Liver (tissue), 9 donors: ENCODE results near the gene PLXNA3. TPM values are rescaled to one million over a fixed set of nuclear protein-coding genes. Genes with fewer than 3 reads are reported as not detected.

ENCODE experiments used
- DNase-seq: peaks from one replicate; pipeline ENCODE4 v3.0.0-alpha.2; 2017; ENCODE audit warnings: low spot score
- H3K27ac ChIP-seq, 2 donors: one replicate each; pipeline ENCODE4 v1.7.0; 2013; ENCODE audit warnings: inconsistent platforms in 2 of 2, low read length in 2 of 2, control low read depth in 1 of 2, low read depth in 1 of 2, mild to moderate bottlenecking in 1 of 2
- H3K27me3 ChIP-seq, 4 donors: one replicate each; pipeline versions ENCODE4 v1.6.1 to v1.7.0; 2013; ENCODE audit warnings: low read length in 3 of 4, inconsistent platforms in 1 of 4, mild to moderate bottlenecking in 1 of 4, moderate library complexity in 1 of 4; ENCODE audit not compliant: control insufficient read depth in 4 of 4, insufficient read depth in 4 of 4
- H3K36me3 ChIP-seq, 4 donors: one replicate each; pipeline versions ENCODE4 v1.6.1 to v1.7.0; 2013; ENCODE audit warnings: low read length in 3 of 4, mild to moderate bottlenecking in 3 of 4, low read depth in 1 of 4, moderate library complexity in 1 of 4; ENCODE audit not compliant: control insufficient read depth in 4 of 4, insufficient read depth in 3 of 4
- H3K4me1 ChIP-seq, 4 donors: one replicate each; pipeline versions ENCODE4 v1.6.1 to v1.7.0; 2013; ENCODE audit warnings: low read length in 3 of 4, mild to moderate bottlenecking in 3 of 4, moderate library complexity in 1 of 4; ENCODE audit not compliant: control insufficient read depth in 4 of 4, insufficient read depth in 4 of 4
- H3K4me3 ChIP-seq, 3 donors: one replicate each; pipeline versions ENCODE4 v1.6.1 to v1.7.0; 2013; ENCODE audit warnings: low read length in 3 of 3, control low read depth in 1 of 3, low read depth in 1 of 3, mild to moderate bottlenecking in 1 of 3
- H3K9ac ChIP-seq, 2 donors: one replicate each; pipeline ENCODE4 v1.7.0; 2013; ENCODE audit warnings: low read length in 2 of 2, mild to moderate bottlenecking in 2 of 2, moderate library complexity in 2 of 2, control low read depth in 1 of 2, low read depth in 1 of 2
- H3K9me3 ChIP-seq, 4 donors: one replicate each; pipeline versions ENCODE4 v1.6.1 to v1.7.0; 2013; ENCODE audit warnings: low read length in 3 of 4; ENCODE audit not compliant: control insufficient read depth in 4 of 4
- ATF3 ChIP-seq: IDR thresholded peaks from 2 replicates; pipeline ENCODE4 v1.6.1; 2016; ENCODE audit warnings: antibody characterized with exemption
- CTCF ChIP-seq: fragments of 150-350 bp; IDR thresholded peaks from 2 replicates; pipeline ENCODE4 v1.5.1; 2017; ENCODE audit warnings: improper control_type of control experiment, low read depth, low read length; ENCODE audit not compliant: missing input control
- FOXA1 ChIP-seq: IDR thresholded peaks from 2 replicates; pipeline ENCODE4 v1.6.1; 2016; ENCODE audit warnings: antibody characterized with exemption
- FOXA2 ChIP-seq: IDR thresholded peaks from 2 replicates; pipeline ENCODE4 v1.6.1; 2016; ENCODE audit warnings: antibody characterized with exemption
- GABPA ChIP-seq, 2 donors: IDR thresholded peaks in 1 of 2; conservative IDR thresholded peaks in 1 of 2; 2 replicates each; pipeline ENCODE4 v1.6.1; 2016; ENCODE audit warnings: antibody characterized with exemption in 2 of 2, mild to moderate bottlenecking in 1 of 2, moderate library complexity in 1 of 2
- HNF4A ChIP-seq, 2 donors: conservative IDR thresholded peaks; 2 replicates each; pipeline ENCODE4 v1.6.1; 2016; ENCODE audit warnings: antibody characterized with exemption in 2 of 2, mild to moderate bottlenecking in 2 of 2
- HNF4G ChIP-seq: IDR thresholded peaks from 2 replicates; pipeline ENCODE4 v1.6.1; 2016; ENCODE audit warnings: antibody characterized with exemption
- JUND ChIP-seq, 2 donors: IDR thresholded peaks; 2 replicates each; pipeline ENCODE4 v1.6.1; 2016; ENCODE audit warnings: antibody characterized with exemption in 2 of 2
- MAX ChIP-seq: IDR thresholded peaks from 2 replicates; pipeline ENCODE4 v1.6.1; 2016; ENCODE audit warnings: antibody characterized with exemption
- NR2F2 ChIP-seq: IDR thresholded peaks from 2 replicates; pipeline ENCODE4 v1.6.1; 2016; ENCODE audit warnings: antibody characterized with exemption
- RAD21 ChIP-seq, 2 donors: IDR thresholded peaks; 2 replicates each; pipeline ENCODE4 v1.6.1; 2016; ENCODE audit warnings: antibody characterized with exemption in 2 of 2, mild to moderate bottlenecking in 2 of 2
- REST ChIP-seq: IDR thresholded peaks from 2 replicates; pipeline ENCODE4 v1.6.1; 2016; ENCODE audit warnings: antibody characterized with exemption, mild to moderate bottlenecking
- SP1 ChIP-seq: IDR thresholded peaks from 2 replicates; pipeline ENCODE4 v1.6.1; 2018; ENCODE audit warnings: antibody characterized with exemption, mild to moderate bottlenecking
- TAF1 ChIP-seq: conservative IDR thresholded peaks from 2 replicates; pipeline ENCODE4 v1.6.1; 2016; ENCODE audit warnings: antibody characterized with exemption, mild to moderate bottlenecking
- YY1 ChIP-seq: IDR thresholded peaks from 2 replicates; pipeline ENCODE4 v1.6.1; 2016; ENCODE audit warnings: antibody characterized with exemption, mild to moderate bottlenecking
- ZBTB33 ChIP-seq: IDR thresholded peaks from 2 replicates; pipeline ENCODE4 v1.6.1; 2016; ENCODE audit warnings: antibody characterized with exemption
- WGBS: extraction: QIAGEN DNeasy Blood & Tissue Kit; methylation state at CpG from one replicate; pipeline ENCODE4 v1.1.7; 2013; 5-methylcytosine and 5-hydroxymethylcytosine counted together
- polyA plus RNA-seq, 2 donors: library from polyadenylated mRNA; stranded (reverse) in 1 of 2; unstranded in 1 of 2; fragments of 200-250 nt in 1 of 2; fragments of >200 nt in 1 of 2; fragmentation: Nextera tagmentation in 1 of 2; extraction: Ambion mirVana in 1 of 2; gene quantifications; one replicate each; pipeline versions ENCODE4 v1.2.1 to v1.2.3, GENCODE V29; 2013 to 2015
- total RNA-seq, 2 donors: library from RNA; depleted of rRNA; stranded (reverse); fragments of >200 nt; gene quantifications; one replicate each; pipeline ENCODE4 v1.2.3, GENCODE V29; 2014
- donor health status: healthy.
- donor health status: healthy.
- donor health status: healthy.
- donor health status: healthy.
- donor health status: healthy.

The PLXNA3 gene
- total and polyA plus RNA-seq, 4 donors = 1.1 to 1.7 (median 1.5) TPM

GRCh38 chrX:154481195-154481594 is 23.1 kb downstream of the PLXNA3 start:
- Histone ChIP-seq H3K36me3 (peaks cover 0 to 6% (median under 1%) of the 10 kb centered on the region in 4 donors), H3K27me3 (no peaks in the 10 kb centered on the region), H3K27ac (no peak overlapping the region), H3K4me1 (peaks cover 4 to 24% (median 18%) of the 10 kb centered on the region in 4 donors), H3K9me3 (no peaks in the 10 kb centered on the region), H3K9ac (no peak overlapping the region), H3K4me3 (no peak overlapping the region)
- TF ChIP-seq NR2F2 (no peak), REST (no peak), SP1 (no peak), MAX (no peak), ZBTB33 (no peak), CTCF (no peak), HNF4G (no peak), YY1 (no peak), FOXA1 (no peak), HNF4A (conservative IDR thresholded peaks at IDR 0.05) (no peak), JUND (IDR thresholded peaks at IDR 0.05) (no peak), RAD21 (IDR thresholded peaks at IDR 0.05) (no peak), GABPA (IDR thresholded peaks at IDR 0.05 in 1 of 2, conservative IDR thresholded peaks at IDR 0.05 in 1 of 2) (no peak), TAF1 (no peak), ATF3 (no peak)
- 89% methylated on average over 5 of the region's 5 CpGs for WGBS
- no peak for DNase-seq

- no peak for DNase-seq
- Histone ChIP-seq H3K9ac (no peak overlapping the region), H3K36me3 (peaks cover 0 to 6% (median under 1%) of the 10 kb centered on the region in 4 donors), H3K27me3 (no peaks in the 10 kb centered on the region), H3K4me3 (no peak overlapping the region), H3K27ac (no peak overlapping the region), H3K4me1 (peaks cover 7 to 28% (median 18%) of the 10 kb centered on the region in 4 donors), H3K9me3 (no peaks in the 10 kb centered on the region)
- TF ChIP-seq CTCF (no peak), FOXA2 (no peak)
- 89% methylated on average over 14 of the region's 14 CpGs for WGBS
These were observed 24.0 kb downstream of the PLXNA3 start for GRCh38 chrX:154481911-154482601.
